Measurements from ENCODE around the gene ERCC6L. TPM values are rescaled to one million over a fixed set of nuclear protein-coding genes. Genes with fewer than 3 reads are reported as not detected.

ERCC6L gene
- total and polyA plus RNA-seq, 2 of the 4 experiments (the other 2 are of a cell fraction), result 2.3 to 5.4 TPM

- H3K4me1 ChIP-seq (ENCODE audit: control insufficient read depth, insufficient read depth, low read length), result no peaks in the 10 kb centered on the region
- intact Hi-C loops (cut with micrococcal nuclease), result no loop called here
Observed at GRCh38 chrX:72158773-72159172, 80.1 kb downstream of the ERCC6L start.

More at GRCh38 chrX:72158773-72159172, 80.1 kb downstream of the ERCC6L start:
- Histone ChIP-seq H3K9me3 (ENCODE audit: control insufficient read depth, insufficient read depth, low read length) (peaks cover 14% of the 10 kb centered on the region), H4K20me1 (ENCODE audit: insufficient read depth, low read length) (no peaks in the 10 kb centered on the region; the same call in 1 of the 2 replicates), H4K5ac (ENCODE audit: low read depth, low read length) (no peak overlapping the region), H2AFZ (replicated peaks; ENCODE audit: low read length, poor library complexity) (no peak overlapping the region), H3K27me3 (ENCODE audit: control insufficient read depth, insufficient read depth, low read length) (peaks cover 17% of the 10 kb centered on the region), H3K9ac (ENCODE audit: low read depth, low read length) (no peak overlapping the region), H4K91ac (ENCODE audit: insufficient read depth, low read depth, low read length) (no peak overlapping the region), H3K14ac (replicated peaks; ENCODE audit: low read depth, low read length) (no peak overlapping the region), H3K9me1 (ENCODE audit: insufficient read depth, low read length) (no peaks in the 10 kb centered on the region), H3K23ac (ENCODE audit: low read depth, low read length) (no peak overlapping the region), H3K4me3 (ENCODE audit: insufficient read depth, low read depth, low read length) (no peak overlapping the region), H2AK9ac (replicated peaks; ENCODE audit: low read depth, low read length, poor library complexity) (no peak overlapping the region), H3K79me1 (ENCODE audit: low read depth in 1 of 2, low read length in 2 of 2) (no peaks in the 10 kb centered on the region), H3K36me3 (ENCODE audit: control insufficient read depth, insufficient read depth, low read length) (no peaks in the 10 kb centered on the region), H2BK15ac (ENCODE audit: low read depth, low read length) (no peak overlapping the region), H3K4me2 (ENCODE audit: low read depth, low read length) (no peak overlapping the region), H3K4ac (ENCODE audit: low read depth, low read length) (no peak overlapping the region), H2AK5ac (ENCODE audit: low read depth, low read length) (no peak overlapping the region), H2BK5ac (ENCODE audit: low read depth, low read length, poor library complexity, severe bottlenecking) (no peak overlapping the region), H4K8ac (ENCODE audit: low read depth in 2 of 2, low read length in 2 of 2) (no peak overlapping the region), H2BK120ac (ENCODE audit: low read depth, low read length) (no peak overlapping the region), H2BK20ac (ENCODE audit: low read depth, low read length) (no peak overlapping the region), H3K56ac (ENCODE audit: extremely low read depth, insufficient read depth, low read length) (no peak overlapping the region), H3K27ac (ENCODE audit: insufficient read depth, low read length) (no peak overlapping the region), H3K18ac (ENCODE audit: low read depth, low read length) (no peak overlapping the region)
- BruUV-seq (replicated peaks), result no TSS peak
- in situ Hi-C loops (cut with MboI; ENCODE audit: low sequenced_read_pairs) (no loop called here), dilution Hi-C loops (cut with HindIII; ENCODE audit: low sequenced_read_pairs, unreplicated experiment) (no loop called here)
- WGBS, 2 experiments (ENCODE audit: extremely low coverage in 2 of 2, insufficient read length in 1 of 2), result 45% methylated on average over 1 of the region's 3 CpGs; no CpG with 5 or more reads in 1 of the 2 experiments
- no peak for DNase-seq
- ATAC-seq (ENCODE audit: low read depth), result no peak
- POLR2A ChIA-PET (ENCODE audit: unreplicated experiment), result no interaction called here
- CTCF ChIA-PET, result no interaction called here
- no peak for TF ChIP-seq CHD1 (IDR thresholded peaks at IDR 0.05; ENCODE audit: low read depth, low read length)
- TF ChIP-seq CTCF (conservative IDR thresholded peaks at IDR 0.05; ENCODE audit: low read depth, low read length), result no peak
- no peak for TF ChIP-seq POLR2A (IDR thresholded peaks at IDR 0.05; ENCODE audit: low read depth, low read length)
- no peak for TF ChIP-seq RFX5 (IDR thresholded peaks at IDR 0.05; ENCODE audit: low read depth, low read length)

Small RNAs within 50 kb of the gene (microRNA-seq; reads per million reads assigned to microRNA genes)
- not detected for gene RF00019 (ENCODE audit: insufficient read depth, insufficient read length)

Small RNAs within 50 kb of the gene (small RNA-seq; reads per million reads assigned to genes)
- 0 reads per million in 5 experiments for gene RF00019

Other genes starting within 250 kb of the ERCC6L start
- 0.56 and 0.90 TPM in 2 replicates for gene RTL5, start 107.1 kb downstream of the ERCC6L start, total RNA-seq (2012; rRNA removed)
- 1.9 and 2.5 TPM in 2 replicates for gene RTL5, start 107.1 kb downstream of the ERCC6L start, polyA plus RNA-seq (2012; rRNA removed)
- 2.2 and 6.1 TPM in 2 replicates for gene PIN4, start 57.3 kb downstream of the ERCC6L start, total RNA-seq (2012; rRNA removed)
- gene PIN4, start 57.3 kb downstream of the ERCC6L start, polyA plus RNA-seq (2012; rRNA removed), result 18.2 and 20.9 TPM in 2 replicates
- 956 and 1,140 TPM in 2 replicates for gene RPS4X, start 38.2 kb upstream of the ERCC6L start, total RNA-seq (2012; rRNA removed)
- gene RPS4X, start 38.2 kb upstream of the ERCC6L start, polyA plus RNA-seq (2012; rRNA removed), result 1,207 and 1,288 TPM in 2 replicates
- under 0.01 and 0.18 TPM in 2 replicates for gene CITED1, start 66.9 kb upstream of the ERCC6L start, total RNA-seq (2012; rRNA removed)
- 0.24 TPM in 1 of 2 replicates, not detected in the other for gene CITED1, start 66.9 kb upstream of the ERCC6L start, polyA plus RNA-seq (2012; rRNA removed)

Data from IMR-90 (cell line).